Astrocyte (in vitro differentiated cells and primary cell): ENCODE measurements around the gene BHLHE40.

Experiments used
- EZH2 ChIP-seq: IDR thresholded peaks from 2 replicates; pipeline ENCODE4 v1.6.1; 2012; ENCODE audit warnings: mild to moderate bottlenecking, low read length, inconsistent platforms; ENCODE audit not compliant: insufficient read depth
- TF ChIP-seq, protein P1 (sequence below): IDR thresholded peaks from 2 replicates; pipeline ENCODE4 v1.5.1; 2011; ENCODE audit warnings: low read depth, mild to moderate bottlenecking, inconsistent platforms, low read length, moderate library complexity; ENCODE audit not compliant: insufficient read depth

DNA sequence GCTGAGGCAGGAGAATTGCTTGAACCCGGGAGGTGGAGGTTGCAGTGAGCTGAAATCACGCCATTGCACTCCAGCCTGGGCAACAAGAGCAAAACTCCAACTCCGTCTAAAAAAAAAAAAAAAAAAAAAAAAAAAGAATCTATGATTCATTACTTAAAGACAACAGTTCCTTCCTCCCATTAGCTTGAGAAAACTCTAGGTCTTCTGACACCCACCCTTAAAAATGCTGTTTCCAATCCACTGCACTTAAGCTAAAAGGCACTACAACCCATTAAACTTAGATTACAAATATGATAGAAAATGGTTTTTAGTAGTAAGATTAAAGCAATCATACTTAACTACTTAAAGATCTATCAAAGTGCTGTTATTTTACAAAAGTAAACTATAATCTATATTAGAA is 40.0 kb upstream of the BHLHE40 start:
- TF ChIP-seq, protein P1, sequence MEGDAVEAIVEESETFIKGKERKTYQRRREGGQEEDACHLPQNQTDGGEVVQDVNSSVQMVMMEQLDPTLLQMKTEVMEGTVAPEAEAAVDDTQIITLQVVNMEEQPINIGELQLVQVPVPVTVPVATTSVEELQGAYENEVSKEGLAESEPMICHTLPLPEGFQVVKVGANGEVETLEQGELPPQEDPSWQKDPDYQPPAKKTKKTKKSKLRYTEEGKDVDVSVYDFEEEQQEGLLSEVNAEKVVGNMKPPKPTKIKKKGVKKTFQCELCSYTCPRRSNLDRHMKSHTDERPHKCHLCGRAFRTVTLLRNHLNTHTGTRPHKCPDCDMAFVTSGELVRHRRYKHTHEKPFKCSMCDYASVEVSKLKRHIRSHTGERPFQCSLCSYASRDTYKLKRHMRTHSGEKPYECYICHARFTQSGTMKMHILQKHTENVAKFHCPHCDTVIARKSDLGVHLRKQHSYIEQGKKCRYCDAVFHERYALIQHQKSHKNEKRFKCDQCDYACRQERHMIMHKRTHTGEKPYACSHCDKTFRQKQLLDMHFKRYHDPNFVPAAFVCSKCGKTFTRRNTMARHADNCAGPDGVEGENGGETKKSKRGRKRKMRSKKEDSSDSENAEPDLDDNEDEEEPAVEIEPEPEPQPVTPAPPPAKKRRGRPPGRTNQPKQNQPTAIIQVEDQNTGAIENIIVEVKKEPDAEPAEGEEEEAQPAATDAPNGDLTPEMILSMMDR: no peak
- no peak for TF ChIP-seq EZH2
